ENCODE measurements around the gene CDK6.

GRCh38 chr7:92793656-92794205, 42.6 kb downstream of the CDK6 start:
- TF ChIP-seq EZH2 (IDR thresholded peaks at IDR 0.05; ENCODE audit: low read depth, low read length, severe bottlenecking) (no peak), JUN (IDR thresholded peaks at IDR 0.05; ENCODE audit: low read depth, low read length) (no peak)

Data from H1 (cell line).